Measurements from ENCODE around the gene POLK. TPM values are rescaled to one million over a fixed set of nuclear protein-coding genes. Genes with fewer than 3 reads are reported as not detected.

The POLK gene
- total and polyA plus RNA-seq, 2 of the 8 experiments (the other 6 are each of a cell fraction or from before 2014, with no cell fraction given) = 2.0 to 9.0 TPM

- CTCF ChIA-PET (ENCODE audit: partially characterized antibody) = interaction anchor here (0.6 kb wide), 1 partner anchor 695 kb away, joined by 3 read pairs; no protein-coding TSS in a partner anchor
- no peaks in the 10 kb centered on the region for H3K36me3 ChIP-seq (ENCODE audit: control insufficient read depth in 2 of 4, insufficient read depth in 4 of 4, low read length in 3 of 4)
Observed at GRCh38 chr5:75469017-75469416, 42.7 kb upstream of the POLK start.

More at GRCh38 chr5:75469017-75469416, 42.7 kb upstream of the POLK start:
- H3K9me3 ChIP-seq (ENCODE audit: insufficient read depth in 2 of 2, low read depth in 1 of 2, low read length in 1 of 2) = no peaks in the 10 kb centered on the region
- DNase-seq (ENCODE audit: low read depth in 1 of 2, low spot score in 2 of 2) (no peak), FAIRE-seq (no peak)
- no peak overlapping the region for H2AK5ac ChIP-seq (ENCODE audit: low read depth, low read length)
- peaks cover 0 to 6% (median 2%) of the 10 kb centered on the region in 4 experiments; a peak in 2 of 7 replicates for H3K4me1 ChIP-seq (replicated peaks in 1 of 4; ENCODE audit: control insufficient read depth in 3 of 4, insufficient read depth in 4 of 4, low read length in 3 of 4)
- H3K9ac ChIP-seq (replicated peaks in 1 of 4; ENCODE audit: extremely low read depth in 1 of 4, low read depth in 3 of 4, low read length in 3 of 4) = no peak overlapping the region
- no peak overlapping the region for H2BK5ac ChIP-seq (ENCODE audit: low read depth, low read length)
- no peak overlapping the region for H4K91ac ChIP-seq (replicated peaks; ENCODE audit: insufficient read length, low read length)
- H2BK12ac ChIP-seq (ENCODE audit: low read depth, low read length) = no peak overlapping the region
- no peak overlapping the region for H2BK120ac ChIP-seq (replicated peaks; ENCODE audit: low read depth, low read length)
- H3K23me2 ChIP-seq (ENCODE audit: low read depth, low read length) = no peaks in the 10 kb centered on the region; the same call in 1 of the 2 replicates
- H2BK20ac ChIP-seq (ENCODE audit: low read length) = no peak overlapping the region
- 95% methylated on average over 1 of the region's 1 CpG; no CpG with 5 or more reads in 1 of the 2 experiments for WGBS, 2 experiments (ENCODE audit: extremely low coverage in 1 of 2, insufficient coverage in 1 of 2, insufficient read length in 1 of 2, insufficient replicate concordance in 2 of 2, low coverage in 1 of 2, low lambda C conversion rate in 2 of 2, missing lambda C conversion rate in 1 of 2)
- H3K27me3 ChIP-seq (replicated peaks in 1 of 4; ENCODE audit: control insufficient read depth in 3 of 4, extremely low read depth in 1 of 4, insufficient read depth in 3 of 4, low read length in 3 of 4) = no peaks in the 10 kb centered on the region
- H3K14ac ChIP-seq (ENCODE audit: insufficient read length) = no peak overlapping the region
- no peak overlapping the region for H3K4me3 ChIP-seq (ENCODE audit: extremely low read depth in 1 of 4, insufficient read depth in 2 of 4, low read depth in 3 of 4, low read length in 4 of 4)
- no peak overlapping the region for H3K4ac ChIP-seq (replicated peaks; ENCODE audit: insufficient read length, low read depth, low read length)
- TF ChIP-seq ZNF274 (IDR thresholded peaks at IDR 0.05; ENCODE audit: borderline replicate concordance, extremely low read depth, low read length) (no peak), KDM1A (IDR thresholded peaks at IDR 0.05; ENCODE audit: borderline replicate concordance, low read length) (no peak), NANOG (IDR thresholded peaks at IDR 0.05; ENCODE audit: insufficient read depth, low read depth, low read length, poor library complexity, severe bottlenecking) (no peak), SAP30 (IDR thresholded peaks at IDR 0.05; ENCODE audit: insufficient read depth, insufficient replicate concordance, low read length) (no peak)
- TF ChIP-seq, protein P1, sequence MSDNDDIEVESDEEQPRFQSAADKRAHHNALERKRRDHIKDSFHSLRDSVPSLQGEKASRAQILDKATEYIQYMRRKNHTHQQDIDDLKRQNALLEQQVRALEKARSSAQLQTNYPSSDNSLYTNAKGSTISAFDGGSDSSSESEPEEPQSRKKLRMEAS (IDR thresholded peaks at IDR 0.05) = no peak
- no peak overlapping the region for H3K56ac ChIP-seq (replicated peaks; ENCODE audit: insufficient read length, low read depth, low read length)
- no peak overlapping the region for H3K4me2 ChIP-seq (ENCODE audit: insufficient read depth in 1 of 2, low read depth in 2 of 2, low read length in 2 of 2)
- H3K23ac ChIP-seq (ENCODE audit: insufficient read length) = no peak overlapping the region
- H4K5ac ChIP-seq (ENCODE audit: insufficient read length, low read depth, low read length) = no peak overlapping the region
- no peaks in the 10 kb centered on the region for H4K20me1 ChIP-seq (replicated peaks in 1 of 2; ENCODE audit: control insufficient read depth in 1 of 2, insufficient read depth in 2 of 2, low read length in 2 of 2)
- H3K79me2 ChIP-seq (ENCODE audit: control insufficient read depth in 1 of 2, insufficient read depth in 2 of 2, low read length in 2 of 2) = peaks cover 4 to 65% of the 10 kb centered on the region in 2 experiments
- POLR2A ChIA-PET (ENCODE audit: partially characterized antibody) = no interaction called here
- no peak overlapping the region for H3K18ac ChIP-seq (ENCODE audit: extremely low read depth, low read length)
- peaks cover 4% of the 10 kb centered on the region; the same call in 1 of the 2 replicates for H3K79me1 ChIP-seq (ENCODE audit: low read depth, low read length)
- H2AFZ ChIP-seq (ENCODE audit: low read length) = no peak overlapping the region
- H2BK15ac ChIP-seq (ENCODE audit: low read length) = no peak overlapping the region
- no peak overlapping the region for H4K8ac ChIP-seq (ENCODE audit: extremely low read depth, insufficient read depth, low read length)
- H3K27ac ChIP-seq (ENCODE audit: low read depth, low read length) = no peak overlapping the region
